ENCODE measurements around the gene AEBP2. TPM values are rescaled to one million over a fixed set of nuclear protein-coding genes. Genes with fewer than 3 reads are reported as not detected.
"Not testable (repeated sequence)": the region's sequence is repeated elsewhere in the genome, so short reads cannot be mapped to it uniquely, and the experiment has no call there.

AEBP2 gene
- total RNA-seq, 2 donors from 2014 or later, result 25.1 to 25.7 TPM

- intact Hi-C loops (cut with DNase I), result no loop called here
- no peaks in the 10 kb centered on the region for H3K27me3 ChIP-seq
- ATAC-seq (no peak), DNase-seq (no peak)
- TF ChIP-seq POLR2A (IDR thresholded peaks at IDR 0.05), result no peak
- no peak for TF ChIP-seq CTCF (IDR thresholded peaks at IDR 0.05)
- no peaks in the 10 kb centered on the region for H3K36me3 ChIP-seq (replicated peaks in 1 of 2; ENCODE audit: insufficient read depth in 1 of 2, low read depth in 2 of 2)
- no peak overlapping the region for H3K27ac ChIP-seq
- H3K9me3 ChIP-seq, result no peaks in the 10 kb centered on the region
- H3K4me1 ChIP-seq, result no peaks in the 10 kb centered on the region
- no peak overlapping the region for H3K4me3 ChIP-seq
- 77 to 82% methylated on average over 6 of the region's 6 CpGs for WGBS, 2 donors
Measured at GRCh38 chr12:19398376-19399363, 40.6 kb upstream of the AEBP2 start.

- H3K27ac ChIP-seq; H3K4me1 ChIP-seq; ATAC-seq; DNase-seq; intact Hi-C loops (cut with DNase I); H3K9me3 ChIP-seq; H3K27me3 ChIP-seq; H3K4me3 ChIP-seq; H3K36me3 ChIP-seq (replicated peaks in 1 of 2; ENCODE audit: insufficient read depth in 1 of 2, low read depth in 2 of 2): not testable (repeated sequence)
- WGBS, 2 donors, result 88 to 90% methylated on average over 9 of the region's 9 CpGs
Measured at GRCh38 chr12:19400649-19401285, 38.5 kb upstream of the AEBP2 start.

DNA sequence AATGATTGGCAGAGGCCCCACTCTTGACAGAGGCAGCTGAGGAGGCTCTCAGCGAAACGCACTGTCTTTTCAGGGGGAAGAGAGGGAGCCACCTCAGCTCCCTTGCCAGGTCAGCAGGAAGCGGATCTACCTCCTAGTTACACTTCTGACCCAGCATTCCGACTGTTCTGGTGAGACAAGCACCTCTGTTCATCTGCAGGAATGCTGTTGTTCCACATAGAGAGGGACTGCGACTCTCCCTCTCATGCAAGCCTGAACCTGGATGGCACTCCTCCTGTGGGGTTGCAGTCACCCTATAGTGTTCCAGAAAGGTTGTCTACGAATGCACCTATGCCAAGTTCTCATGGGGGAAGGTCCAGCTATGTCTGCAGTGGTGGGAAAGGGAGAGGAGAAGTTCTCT, 37.1 kb upstream of the AEBP2 start:
- DNase-seq (no peak), ATAC-seq (no peak)
- Histone ChIP-seq H3K9me3 (no peaks in the 10 kb centered on the region), H3K4me1 (no peaks in the 10 kb centered on the region), H3K27me3 (no peaks in the 10 kb centered on the region), H3K36me3 (replicated peaks in 1 of 2; ENCODE audit: insufficient read depth in 1 of 2, low read depth in 2 of 2) (no peaks in the 10 kb centered on the region), H3K4me3 (no peak overlapping the region), H3K27ac (no peak overlapping the region)
- intact Hi-C loops (cut with DNase I), result no loop called here
- TF ChIP-seq POLR2A (IDR thresholded peaks at IDR 0.05), result no peak
- TF ChIP-seq CTCF (IDR thresholded peaks at IDR 0.05), result no peak
- WGBS, 2 donors, result 78 to 82% methylated on average over 6 of the region's 6 CpGs

GRCh38 chr12:19402743-19403431, 36.4 kb upstream of the AEBP2 start:
- H3K4me1 ChIP-seq, result no peaks in the 10 kb centered on the region
- no peaks in the 10 kb centered on the region for H3K27me3 ChIP-seq
- 53% methylated on average over 3 to 4 of the region's 4 CpGs for WGBS, 2 donors
- ATAC-seq, result peak; percentile 82
- no peak for TF ChIP-seq CTCF (IDR thresholded peaks at IDR 0.05)
- no peak for TF ChIP-seq POLR2A (IDR thresholded peaks at IDR 0.05)
- H3K27ac ChIP-seq, result no peak overlapping the region
- H3K36me3 ChIP-seq (replicated peaks in 1 of 2; ENCODE audit: insufficient read depth in 1 of 2, low read depth in 2 of 2), result no peaks in the 10 kb centered on the region
- intact Hi-C loops (cut with DNase I), result no loop called here
- no peaks in the 10 kb centered on the region for H3K9me3 ChIP-seq
- DNase-seq, result peak; percentile 40 to 58 (median 48)
- no peak overlapping the region for H3K4me3 ChIP-seq

All from body of pancreas (tissue), 4 donors.